Retinal pigment epithelial cell (primary cell): ENCODE data around the gene SIGLEC5.

Source experiments
- DNase-seq: peaks from one replicate; pipeline ENCODE4 v3.0.0-alpha.2; 2010; ENCODE audit warnings: low read depth
- H3K4me3 ChIP-seq: 2 replicates; pipeline ENCODE4 v1.5.1; 2011; ENCODE audit warnings: mild to moderate bottlenecking, low read length, control low read depth, moderate library complexity
- CTCF ChIP-seq: conservative IDR thresholded peaks from 2 replicates; pipeline ENCODE4 v1.5.1; 2011; ENCODE audit warnings: low read depth, low read length, control low read depth, inconsistent platforms

SIGLEC5 gene

GRCh38 chr19:51572908-51573307 lies 57.3 kb downstream of the SIGLEC5 start:
- no peak for DNase-seq
- no peak for TF ChIP-seq CTCF
- no peak overlapping the region for H3K4me3 ChIP-seq

- no peak for DNase-seq
- H3K4me3 ChIP-seq: peak overlapping the region; percentile 90
- no peak for TF ChIP-seq CTCF
These were observed 57.8 kb downstream of the SIGLEC5 start for GRCh38 chr19:51572410-51572809.

- peak overlapping the region; percentile 90 for H3K4me3 ChIP-seq
- no peak for TF ChIP-seq CTCF
- DNase-seq: no peak
These were observed 58.6 kb downstream of the SIGLEC5 start for GRCh38 chr19:51571599-51571998.

- H3K4me3 ChIP-seq: peak within 1 kb of the TSS; percentile 90
- TF ChIP-seq CTCF: no peak
- peak; percentile 86 for DNase-seq
These were observed 59.1 kb downstream of the SIGLEC5 start, which contains the start of gene ZNF175 for GRCh38 chr19:51570962-51571575. Gene ZNF175, plus strand, starts transcription at chr19:51571283. Its CDS starts 2,047 bp downstream, at chr19:51573330.

GRCh38 chr19:51568456-51568855 lies 61.7 kb downstream of the SIGLEC5 start:
- no peak for TF ChIP-seq CTCF
- no peak for DNase-seq
- no peak overlapping the region for H3K4me3 ChIP-seq

- no peak for TF ChIP-seq CTCF
- no peak overlapping the region for H3K4me3 ChIP-seq
- DNase-seq: no peak
These were observed 62.6 kb downstream of the SIGLEC5 start for GRCh38 chr19:51567583-51567982.

- DNase-seq: no peak
- no peak overlapping the region for H3K4me3 ChIP-seq
- TF ChIP-seq CTCF: no peak
These were observed 63.6 kb downstream of the SIGLEC5 start for GRCh38 chr19:51566489-51567100.
